Mesothelial cell of epicardium (in vitro differentiated cells): ENCODE measurements around the gene RAB11FIP3. TPM values are rescaled to one million over a fixed set of nuclear protein-coding genes. Genes with fewer than 3 reads are reported as not detected.

Source experiments
- DNase-seq, 2 experiments: peaks; one replicate each; pipeline ENCODE4 v3.0.0; 2021; ENCODE audit warnings: low spot score in 2 of 2; ENCODE audit not compliant: unreplicated experiment in 2 of 2
- H3K27ac Mint-ChIP-seq: 2 replicates; pipeline ENCODE4 v1.8.0; 2021; ENCODE audit warnings: mixed read lengths
- H3K27me3 Mint-ChIP-seq: 2 replicates; pipeline ENCODE4 v1.8.0; 2021; ENCODE audit warnings: low read depth, mixed read lengths
- H3K36me3 Mint-ChIP-seq: 2 replicates; pipeline ENCODE4 v1.8.0; 2021; ENCODE audit warnings: mixed read lengths
- H3K4me1 Mint-ChIP-seq: 2 replicates; pipeline ENCODE4 v1.8.0; 2021; ENCODE audit warnings: mixed read lengths
- H3K4me3 Mint-ChIP-seq: 2 replicates; pipeline ENCODE4 v1.8.0; 2021; ENCODE audit warnings: mild to moderate bottlenecking, moderate library complexity, mixed read lengths
- H3K9me3 Mint-ChIP-seq: 2 replicates; pipeline ENCODE4 v1.8.0; 2021; ENCODE audit warnings: mixed read lengths
- CTCF ChIP-seq: fragments of 200-600 bp; sonication (generic); IDR thresholded peaks from one replicate; pipeline ENCODE4 v1.5.0; 2021; ENCODE audit warnings: antibody characterized with exemption; ENCODE audit not compliant: unreplicated experiment
- total RNA-seq: library from RNA; stranded (reverse); gene quantifications from 3 replicates; pipeline ENCODE4 v1.2.1, GENCODE V29; 2021

Gene RAB11FIP3
- total RNA-seq, 1 donor from 2014 or later = 68.8 TPM

- H3K27me3 Mint-ChIP-seq = no peaks in the 10 kb centered on the region
- DNase-seq = no peak
- no peak overlapping the region for H3K4me3 Mint-ChIP-seq
- no peaks in the 10 kb centered on the region for H3K9me3 Mint-ChIP-seq
- no peak for TF ChIP-seq CTCF
- H3K36me3 Mint-ChIP-seq = peaks cover 16% of the 10 kb centered on the region
- no peak overlapping the region for H3K27ac Mint-ChIP-seq
- H3K4me1 Mint-ChIP-seq = no peaks in the 10 kb centered on the region
Observed at GRCh38 chr16:515175-515938, 89.9 kb downstream of the RAB11FIP3 start.

- H3K4me3 Mint-ChIP-seq = no peak overlapping the region
- H3K27ac Mint-ChIP-seq = no peak overlapping the region
- H3K4me1 Mint-ChIP-seq = no peaks in the 10 kb centered on the region
- H3K27me3 Mint-ChIP-seq = no peaks in the 10 kb centered on the region
- no peak for TF ChIP-seq CTCF
- peaks cover 16% of the 10 kb centered on the region for H3K36me3 Mint-ChIP-seq
- no peak for DNase-seq
- H3K9me3 Mint-ChIP-seq = no peaks in the 10 kb centered on the region
Observed at GRCh38 chr16:515939-516226, 90.4 kb downstream of the RAB11FIP3 start.

GRCh38 chr16:516301-516700 lies 90.9 kb downstream of the RAB11FIP3 start:
- Mint-ChIP-seq H3K27me3 (no peaks in the 10 kb centered on the region), H3K4me1 (no peaks in the 10 kb centered on the region), H3K4me3 (no peak overlapping the region), H3K9me3 (no peaks in the 10 kb centered on the region), H3K27ac (no peak overlapping the region), H3K36me3 (peaks cover 16% of the 10 kb centered on the region)
- no peak for DNase-seq
- TF ChIP-seq CTCF = no peak

GRCh38 chr16:518858-519257 lies 93.4 kb downstream of the RAB11FIP3 start:
- H3K4me3 Mint-ChIP-seq = no peak overlapping the region
- no peaks in the 10 kb centered on the region for H3K4me1 Mint-ChIP-seq
- H3K9me3 Mint-ChIP-seq = no peaks in the 10 kb centered on the region
- H3K27ac Mint-ChIP-seq = no peak overlapping the region
- H3K27me3 Mint-ChIP-seq = no peaks in the 10 kb centered on the region
- DNase-seq = no peak
- peaks cover 11% of the 10 kb centered on the region for H3K36me3 Mint-ChIP-seq
- TF ChIP-seq CTCF = no peak

- Mint-ChIP-seq H3K36me3 (peaks cover 11% of the 10 kb centered on the region), H3K9me3 (no peaks in the 10 kb centered on the region), H3K4me1 (no peaks in the 10 kb centered on the region), H3K4me3 (no peak overlapping the region), H3K27ac (no peak overlapping the region), H3K27me3 (no peaks in the 10 kb centered on the region)
- DNase-seq = no peak
- no peak for TF ChIP-seq CTCF
Observed at GRCh38 chr16:519425-519824, 94.0 kb downstream of the RAB11FIP3 start.
